MCF 10A (cell line): Measurements from ENCODE around the gene CCR1. TPM values are rescaled to one million over a fixed set of nuclear protein-coding genes. Genes with fewer than 3 reads are reported as not detected.
"Not testable (repeated sequence)": the region's sequence is repeated elsewhere in the genome, so short reads cannot be mapped to it uniquely, and the experiment has no call there.

Source experiments
- BruUV-seq: library from RNA; stranded (reverse); fragments of 400-500 nt; replicated peaks from 2 replicates; lab custom pipeline; 2021; lab: Mats Ljungman, UMichigan
- CTCF ChIA-PET: fragments of 300-600 bp; sonication (Branson Sonifier 250); formaldehyde crosslinking; extraction: SDS; loops from one replicate; lab custom pipeline; 2021; ENCODE audit warnings: antibody characterized with exemption, inconsistent platforms; lab: Yijun Ruan, JAX
- POLR2A ChIA-PET: fragments of 300-600, 350-650 bp; sonication (Branson Sonifier 250); formaldehyde crosslinking; extraction: SDS; loops from one replicate; lab custom pipeline; 2020; ENCODE audit warnings: antibody characterized with exemption, inconsistent platforms; lab: Yijun Ruan, JAX
- DNase-seq: peaks from one replicate; pipeline ENCODE4 v3.0.0-alpha.2; 2018; ENCODE audit not compliant: unreplicated experiment
- H3K27ac Mint-ChIP-seq: one replicate; pipeline ENCODE4 v1.8.0; 2022; ENCODE audit warnings: mild to moderate bottlenecking, low read depth, mixed read lengths; ENCODE audit not compliant: unreplicated experiment
- H3K27me3 Mint-ChIP-seq: one replicate; pipeline ENCODE4 v1.8.0; 2022; ENCODE audit warnings: mixed read lengths; ENCODE audit not compliant: insufficient read depth, unreplicated experiment
- H3K36me3 Mint-ChIP-seq: one replicate; pipeline ENCODE4 v1.8.0; 2022; ENCODE audit warnings: mild to moderate bottlenecking, moderate library complexity, mixed read lengths; ENCODE audit not compliant: insufficient read depth, unreplicated experiment
- H3K4me1 Mint-ChIP-seq: one replicate; pipeline ENCODE4 v1.8.0; 2022; ENCODE audit warnings: mixed read lengths; ENCODE audit not compliant: insufficient read depth, unreplicated experiment
- H3K4me3 Mint-ChIP-seq: one replicate; pipeline ENCODE4 v1.8.0; 2022; ENCODE audit warnings: mild to moderate bottlenecking, moderate library complexity, mixed read lengths; ENCODE audit not compliant: unreplicated experiment
- H3K9me3 Mint-ChIP-seq: one replicate; pipeline ENCODE4 v1.8.0; 2022; ENCODE audit warnings: mixed read lengths; ENCODE audit not compliant: unreplicated experiment
- intact Hi-C: fragments of 100-400 bp; cut with micrococcal nuclease; formaldehyde crosslinking; loops from 2 replicates; pipeline ENCODE4 v1.14.1; 2022
- total RNA-seq: library from RNA; stranded (reverse); gene quantifications from 2 replicates; pipeline ENCODE4 v1.2.3, GENCODE V29; 2022
- TF ChIP-seq, protein P1 (sequence below): fragments of 200-600 bp; IDR thresholded peaks from one replicate; pipeline ENCODE4 v1.8.0; 2022; ENCODE audit warnings: antibody characterized with exemption, mild to moderate bottlenecking; ENCODE audit not compliant: unreplicated experiment

Gene CCR1
- total RNA-seq, 1 experiment from 2014 or later = not detected

DNA sequence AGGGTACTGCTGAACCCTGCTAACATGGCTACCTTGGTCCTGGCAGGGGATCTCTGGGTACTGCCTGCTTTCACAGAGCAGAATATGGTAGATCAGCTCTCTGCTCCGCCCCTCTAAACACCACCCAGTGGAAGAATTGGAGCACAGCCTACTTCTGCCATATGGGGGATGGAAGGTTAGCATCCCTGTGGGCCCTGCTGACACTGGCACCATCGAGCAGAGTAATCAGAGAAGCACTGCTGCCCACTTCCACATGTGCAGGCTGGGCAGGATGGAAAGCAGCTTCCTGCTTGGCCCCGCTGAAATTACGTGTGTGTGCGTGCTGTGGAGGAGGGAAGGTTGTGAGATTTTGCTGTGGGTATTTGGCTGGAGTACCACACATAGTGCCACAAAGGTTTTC lies 24.8 kb downstream of the CCR1 start:
- peaks cover 16% of the 10 kb centered on the region for H3K4me1 Mint-ChIP-seq
- ChIA-PET POLR2A (interaction anchor here (1.4 kb wide), 1 partner anchor 16 kb away, joined by 4 read pairs; no protein-coding TSS in a partner anchor), CTCF (interaction anchor here (0.6 kb wide), 1 partner anchor 248 kb away, joined by 3 read pairs; no protein-coding TSS in a partner anchor)
- no peak overlapping the region for H3K4me3 Mint-ChIP-seq
- no peaks in the 10 kb centered on the region for H3K36me3 Mint-ChIP-seq
- no peaks in the 10 kb centered on the region for H3K27me3 Mint-ChIP-seq
- no TSS peak for BruUV-seq
- peaks cover 7% of the 10 kb centered on the region for H3K9me3 Mint-ChIP-seq
- intact Hi-C loops = no loop called here
- H3K27ac Mint-ChIP-seq = peak overlapping the region; percentile 88
- TF ChIP-seq, protein P1, sequence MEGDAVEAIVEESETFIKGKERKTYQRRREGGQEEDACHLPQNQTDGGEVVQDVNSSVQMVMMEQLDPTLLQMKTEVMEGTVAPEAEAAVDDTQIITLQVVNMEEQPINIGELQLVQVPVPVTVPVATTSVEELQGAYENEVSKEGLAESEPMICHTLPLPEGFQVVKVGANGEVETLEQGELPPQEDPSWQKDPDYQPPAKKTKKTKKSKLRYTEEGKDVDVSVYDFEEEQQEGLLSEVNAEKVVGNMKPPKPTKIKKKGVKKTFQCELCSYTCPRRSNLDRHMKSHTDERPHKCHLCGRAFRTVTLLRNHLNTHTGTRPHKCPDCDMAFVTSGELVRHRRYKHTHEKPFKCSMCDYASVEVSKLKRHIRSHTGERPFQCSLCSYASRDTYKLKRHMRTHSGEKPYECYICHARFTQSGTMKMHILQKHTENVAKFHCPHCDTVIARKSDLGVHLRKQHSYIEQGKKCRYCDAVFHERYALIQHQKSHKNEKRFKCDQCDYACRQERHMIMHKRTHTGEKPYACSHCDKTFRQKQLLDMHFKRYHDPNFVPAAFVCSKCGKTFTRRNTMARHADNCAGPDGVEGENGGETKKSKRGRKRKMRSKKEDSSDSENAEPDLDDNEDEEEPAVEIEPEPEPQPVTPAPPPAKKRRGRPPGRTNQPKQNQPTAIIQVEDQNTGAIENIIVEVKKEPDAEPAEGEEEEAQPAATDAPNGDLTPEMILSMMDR = no peak
- no peak for DNase-seq

DNA sequence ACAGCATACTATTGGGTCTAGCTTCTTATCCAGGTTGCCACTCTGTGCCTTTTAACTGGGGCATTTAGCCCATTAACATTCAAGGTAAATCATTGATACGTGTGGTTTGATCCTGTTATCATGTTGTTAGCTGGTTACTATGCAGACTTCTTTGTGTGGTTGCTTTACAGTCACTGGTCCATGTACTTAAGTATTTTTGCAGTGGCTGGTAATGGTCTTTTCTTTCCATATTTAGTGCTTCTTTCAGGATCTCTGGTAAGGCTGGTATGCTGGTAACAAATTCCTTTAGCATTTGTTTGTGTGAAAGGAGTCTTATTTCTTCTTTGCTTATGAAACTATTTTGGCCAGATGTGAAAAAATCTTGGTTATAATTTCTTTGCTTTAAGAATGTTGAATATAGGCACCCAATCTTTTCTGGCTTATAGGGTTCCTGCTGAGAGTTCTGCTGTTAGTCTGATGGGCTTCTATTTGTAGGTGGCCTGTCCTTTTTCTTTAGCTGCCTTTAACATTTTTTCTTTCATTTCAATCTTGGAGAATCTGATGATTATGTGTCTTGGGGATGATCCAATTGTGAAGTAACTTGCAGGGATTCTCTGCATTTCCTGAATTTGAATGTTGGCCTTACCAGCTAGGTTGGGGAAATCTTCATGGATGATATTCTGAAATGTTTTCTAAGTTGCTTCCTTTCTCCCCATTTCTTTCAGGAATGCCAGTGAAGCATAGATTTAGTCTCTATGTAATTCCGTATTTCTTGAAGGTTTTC lies 39.3 kb downstream of the CCR1 start:
- H3K27ac Mint-ChIP-seq = no peak overlapping the region
- no peaks in the 10 kb centered on the region for H3K9me3 Mint-ChIP-seq
- no peaks in the 10 kb centered on the region for H3K36me3 Mint-ChIP-seq
- no peaks in the 10 kb centered on the region for H3K27me3 Mint-ChIP-seq
- peaks cover 3% of the 10 kb centered on the region for H3K4me1 Mint-ChIP-seq
- no peak for DNase-seq
- TF ChIP-seq, protein P1 = no peak
- CTCF ChIA-PET = no interaction called here
- H3K4me3 Mint-ChIP-seq = no peak overlapping the region
- intact Hi-C loops = no loop called here
- POLR2A ChIA-PET = interaction anchor here (1.4 kb wide), 1 partner anchor 14 kb away, joined by 4 read pairs; no protein-coding TSS in a partner anchor
- no TSS peak for BruUV-seq

DNA sequence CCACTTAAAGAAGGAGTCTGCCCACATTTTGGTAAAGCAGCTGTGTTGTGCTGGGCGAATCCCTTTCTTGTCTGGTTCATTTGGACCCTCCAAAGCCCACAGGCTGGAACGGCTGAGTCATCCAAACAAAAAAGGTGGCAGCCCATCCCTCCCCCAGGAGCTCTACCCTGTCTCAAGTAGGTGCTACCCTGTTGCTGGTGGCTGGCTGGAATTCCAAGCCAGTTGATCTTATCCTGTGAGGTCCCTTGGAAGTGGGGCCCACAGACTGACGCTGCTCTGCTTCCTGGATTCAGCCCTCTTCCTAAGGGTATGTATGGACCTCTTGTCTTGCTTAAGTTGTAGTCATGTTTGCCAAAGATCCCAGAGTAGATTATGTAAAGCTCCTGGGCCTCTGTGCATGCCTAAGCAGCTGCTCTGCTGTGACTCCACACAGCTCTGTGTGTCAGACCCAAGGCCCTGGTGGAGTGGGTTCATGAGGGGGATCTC lies 44.5 kb downstream of the CCR1 start:
- POLR2A ChIA-PET = interaction anchor here (0.8 to 1.7 kb wide), 3 partner anchors 33 to 53 kb away, joined by 3 to 5 read pairs (median 3); no protein-coding TSS in a partner anchor
- CTCF ChIA-PET = interaction anchor here (1.3 kb wide), 1 partner anchor 60 kb away, joined by 5 read pairs; no protein-coding TSS in a partner anchor
- DNase-seq = peak; percentile 67
- TF ChIP-seq, protein P1 = no peak
- Mint-ChIP-seq H3K4me1 (peaks cover 21% of the 10 kb centered on the region), H3K27ac (peak overlapping the region; percentile 88), H3K27me3 (no peaks in the 10 kb centered on the region), H3K36me3 (no peaks in the 10 kb centered on the region), H3K9me3 (no peaks in the 10 kb centered on the region), H3K4me3 (peak overlapping the region; percentile 51)
- no TSS peak for BruUV-seq
- intact Hi-C loops = no loop called here

DNA sequence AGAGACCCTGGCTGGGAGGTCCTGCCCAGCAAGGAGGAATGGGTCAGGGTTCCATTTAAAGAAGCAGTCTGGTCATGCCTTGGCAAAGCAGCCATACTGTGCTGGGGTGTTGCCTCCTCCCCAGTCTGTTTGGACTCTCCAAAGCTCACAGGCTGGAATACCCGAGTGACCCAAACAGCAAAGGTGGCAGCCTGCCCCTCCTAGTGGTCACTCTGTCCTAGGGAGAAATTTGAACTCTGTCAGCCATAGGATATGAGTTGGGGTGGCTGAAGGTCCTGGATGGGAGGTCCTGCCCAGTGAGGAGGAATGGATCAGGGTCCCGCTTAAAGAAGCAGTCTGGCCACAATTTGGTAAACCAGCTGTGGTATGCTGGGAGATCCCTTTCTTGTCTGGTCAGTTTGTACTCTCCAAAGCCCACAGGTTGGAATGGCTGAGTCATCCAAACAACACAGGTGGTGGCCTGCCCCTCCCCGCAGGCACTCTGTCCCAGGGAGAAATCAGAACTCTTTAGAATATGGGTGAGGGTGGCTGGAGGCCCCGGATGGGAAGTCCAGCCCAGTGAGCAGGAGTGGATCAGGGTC lies 45.0 kb downstream of the CCR1 start:
- Mint-ChIP-seq H3K4me3 (peak overlapping the region; percentile 51), H3K9me3 (no peaks in the 10 kb centered on the region), H3K4me1 (peaks cover 21% of the 10 kb centered on the region), H3K36me3 (no peaks in the 10 kb centered on the region), H3K27ac (peak overlapping the region; percentile 88), H3K27me3 (no peaks in the 10 kb centered on the region)
- TF ChIP-seq, protein P1 = no peak
- no TSS peak for BruUV-seq
- DNase-seq = peak; percentile 78
- POLR2A ChIA-PET = interaction anchor here (0.8 to 1.7 kb wide), 4 partner anchors 23 to 52 kb away, joined by 3 to 10 read pairs (median 4); no protein-coding TSS in a partner anchor
- CTCF ChIA-PET = interaction anchor here (0.8 to 1.3 kb wide), 2 partner anchors 46 to 59 kb away, joined by 3 to 5 read pairs; partner anchors contain the start of gene CCR1
- intact Hi-C loops = no loop called here

DNA sequence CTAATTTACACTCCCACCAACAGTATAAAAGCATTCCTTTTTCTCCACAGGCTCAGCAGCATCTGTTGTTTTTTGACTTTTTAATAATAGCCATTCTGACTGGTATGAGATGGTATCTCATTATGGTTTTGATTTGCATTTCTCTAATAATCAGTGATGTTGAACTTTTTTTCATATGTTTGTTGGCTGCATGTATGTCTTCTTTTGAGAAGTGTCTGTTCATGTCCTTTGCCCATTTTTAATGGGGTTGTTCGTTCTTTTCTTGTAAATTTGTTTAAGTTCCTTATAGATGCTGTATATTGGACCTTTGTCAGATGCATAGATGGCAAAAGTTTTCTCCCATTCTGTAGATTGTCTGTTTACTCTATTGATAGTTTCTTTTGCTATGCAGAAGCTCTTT lies 50.4 kb downstream of the CCR1 start:
- H3K27me3 Mint-ChIP-seq, H3K9me3 Mint-ChIP-seq: not testable (repeated sequence)

More for the DNA sequence above, 50.4 kb downstream of the CCR1 start:
- H3K4me3 Mint-ChIP-seq, CTCF ChIA-PET, H3K27ac Mint-ChIP-seq, DNase-seq, BruUV-seq, H3K4me1 Mint-ChIP-seq, H3K36me3 Mint-ChIP-seq, intact Hi-C loops, POLR2A ChIA-PET: not testable (repeated sequence)
